Dendritic cell treated with granulocyte-macrophage colony-stimulating factor and Interleukin-4, amounts not matched to agents 40 ng/mL and 50 ng/mL, for 4 days (primary cell): ENCODE results near the gene DMD.

Source experiments
- H3K27ac Mint-ChIP-seq: one replicate; pipeline ENCODE4 v1.8.0; 2022; ENCODE audit warnings: mild to moderate bottlenecking, mixed read lengths
- H3K27me3 Mint-ChIP-seq: one replicate; pipeline ENCODE4 v1.8.0; 2022; ENCODE audit warnings: mild to moderate bottlenecking, mixed read lengths
- H3K36me3 Mint-ChIP-seq: one replicate; pipeline ENCODE4 v1.8.0; 2022; ENCODE audit warnings: low read depth, mixed read lengths
- H3K4me1 Mint-ChIP-seq: one replicate; pipeline ENCODE4 v1.8.0; 2022; ENCODE audit warnings: low read depth, mixed read lengths
- H3K4me3 Mint-ChIP-seq: one replicate; pipeline ENCODE4 v1.8.0; 2022; ENCODE audit warnings: mild to moderate bottlenecking, moderate library complexity, mixed read lengths
- H3K9me3 Mint-ChIP-seq: one replicate; pipeline ENCODE4 v1.8.0; 2022; ENCODE audit warnings: mixed read lengths
- intact Hi-C: fragments of 100-400 bp; cut with micrococcal nuclease; formaldehyde crosslinking; loops from one replicate; pipeline ENCODE4 v1.15.0; 2022

Gene DMD

DNA sequence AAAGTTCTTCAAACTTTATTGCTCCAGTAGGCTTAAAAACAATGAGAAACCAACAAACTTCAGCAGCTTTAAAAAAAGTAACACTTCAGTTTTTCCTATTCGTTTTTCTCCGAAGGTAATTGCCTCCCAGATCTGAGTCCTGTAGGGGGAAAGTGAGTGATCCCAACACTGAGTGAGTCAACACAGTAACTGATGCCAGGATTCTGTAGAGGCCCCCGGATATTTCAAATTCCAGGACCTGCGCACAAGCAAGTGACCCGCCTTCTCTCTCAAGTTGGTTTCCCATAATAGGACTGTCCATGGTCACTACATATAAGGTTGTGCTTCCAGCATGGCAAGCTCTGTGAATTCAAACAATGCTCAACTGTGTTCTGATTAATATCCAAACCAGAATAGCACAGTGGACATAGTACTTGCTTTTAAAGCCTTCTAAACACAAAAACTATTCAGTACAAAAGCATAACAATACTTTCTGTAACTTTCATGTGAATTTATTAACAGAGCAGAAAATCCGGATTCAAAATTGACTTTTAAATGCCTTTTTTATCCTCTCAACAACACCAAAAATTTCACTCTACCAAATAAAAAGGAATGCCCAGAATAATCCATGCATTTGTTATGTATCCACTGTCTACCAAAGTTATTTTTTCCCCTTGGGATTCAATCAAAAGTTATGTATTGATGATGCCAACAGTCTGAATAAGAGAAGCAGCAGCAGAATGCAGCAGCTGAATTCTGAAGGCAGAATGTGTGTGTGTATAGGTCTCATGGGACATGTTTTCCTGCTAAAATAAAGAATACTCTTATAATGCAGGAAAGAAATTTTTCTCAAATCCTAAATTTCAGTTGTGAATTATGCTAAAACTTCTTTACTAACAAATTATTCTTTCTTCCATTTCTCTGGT lies at the start of gene DMD:
TSS of gene DMD (minus strand) at position 194 of the 905 bp plus-strand sequence. CDS start 237 bp downstream, outside the sequence.
- H3K9me3 Mint-ChIP-seq, result no peaks in the 10 kb centered on the region
- no peaks in the 10 kb centered on the region for H3K36me3 Mint-ChIP-seq
- no peak within 1 kb of the TSS for H3K27ac Mint-ChIP-seq
- H3K4me1 Mint-ChIP-seq, result no peaks in the 10 kb centered on the region
- no peaks in the 10 kb centered on the region for H3K27me3 Mint-ChIP-seq
- intact Hi-C loops, result no loop called here
- H3K4me3 Mint-ChIP-seq, result no peak within 1 kb of the TSS

DNA sequence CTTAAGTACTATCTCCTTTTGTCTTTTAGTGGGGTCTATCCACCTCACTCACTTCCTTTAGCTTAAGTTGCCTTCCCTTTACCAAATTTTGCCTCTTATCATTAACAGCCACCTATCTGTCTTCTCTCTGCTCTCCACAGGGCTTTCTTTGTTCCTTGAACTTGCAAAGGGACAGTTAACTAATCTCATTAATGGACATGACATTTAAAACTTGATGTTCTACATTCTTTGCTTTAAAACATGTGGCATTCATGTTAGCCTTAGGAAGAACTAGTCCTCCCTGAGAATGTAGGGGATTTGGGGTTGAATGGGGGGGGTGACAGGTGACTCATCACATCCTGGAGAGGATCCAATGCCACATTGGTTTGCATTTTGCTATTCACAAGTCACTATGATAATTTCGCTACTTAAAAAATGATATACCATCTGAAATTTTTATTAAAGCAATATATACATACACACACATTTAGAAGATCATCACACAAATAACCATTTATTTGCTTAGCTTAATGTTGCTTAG lies 41.0 kb upstream of the DMD start:
- H3K9me3 Mint-ChIP-seq, result no peaks in the 10 kb centered on the region
- H3K27ac Mint-ChIP-seq, result no peak overlapping the region
- no peak overlapping the region for H3K4me3 Mint-ChIP-seq
- intact Hi-C loops, result no loop called here
- H3K4me1 Mint-ChIP-seq, result no peaks in the 10 kb centered on the region
- H3K36me3 Mint-ChIP-seq, result no peaks in the 10 kb centered on the region
- no peaks in the 10 kb centered on the region for H3K27me3 Mint-ChIP-seq

- no peaks in the 10 kb centered on the region for H3K36me3 Mint-ChIP-seq
- no peaks in the 10 kb centered on the region for H3K4me1 Mint-ChIP-seq
- peaks cover 8% of the 10 kb centered on the region for H3K9me3 Mint-ChIP-seq
- no peak overlapping the region for H3K4me3 Mint-ChIP-seq
- H3K27me3 Mint-ChIP-seq, result no peaks in the 10 kb centered on the region
- no peak overlapping the region for H3K27ac Mint-ChIP-seq
- intact Hi-C loops, result no loop called here
Observed at GRCh38 chrX:33218819-33219218, 7.5 kb upstream of the DMD start.

- no peaks in the 10 kb centered on the region for H3K27me3 Mint-ChIP-seq
- H3K4me1 Mint-ChIP-seq, result no peaks in the 10 kb centered on the region
- no peak overlapping the region for H3K27ac Mint-ChIP-seq
- no peak overlapping the region for H3K4me3 Mint-ChIP-seq
- no peaks in the 10 kb centered on the region for H3K36me3 Mint-ChIP-seq
- no peaks in the 10 kb centered on the region for H3K9me3 Mint-ChIP-seq
- intact Hi-C loops, result no loop called here
Observed at GRCh38 chrX:33210156-33210555, 1.2 kb downstream of the DMD start.

DNA sequence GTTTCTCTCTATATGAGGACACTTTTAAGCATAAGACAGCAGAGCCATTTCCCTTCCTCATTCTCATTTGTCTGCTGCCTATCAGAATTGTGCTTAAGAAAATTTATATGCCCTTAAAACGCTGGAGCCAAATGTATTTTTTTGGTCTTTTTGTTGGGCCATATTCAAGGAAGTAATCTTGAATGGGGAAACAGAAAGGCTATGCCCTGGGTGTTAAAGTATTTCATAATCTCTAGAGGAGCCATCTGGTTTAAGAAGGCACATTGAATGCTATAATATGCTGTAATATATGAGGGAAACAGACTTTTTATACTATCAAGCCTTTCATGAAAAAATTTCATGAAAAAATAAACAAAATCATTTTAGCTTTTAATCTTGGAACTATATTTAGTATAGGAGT lies 4.3 kb downstream of the DMD start:
- H3K4me1 Mint-ChIP-seq, result no peaks in the 10 kb centered on the region
- no peaks in the 10 kb centered on the region for H3K36me3 Mint-ChIP-seq
- intact Hi-C loops, result no loop called here
- no peaks in the 10 kb centered on the region for H3K27me3 Mint-ChIP-seq
- H3K9me3 Mint-ChIP-seq, result peaks cover 11% of the 10 kb centered on the region
- H3K4me3 Mint-ChIP-seq, result no peak overlapping the region
- no peak overlapping the region for H3K27ac Mint-ChIP-seq

GRCh38 chrX:33205321-33205720 lies 6.0 kb downstream of the DMD start:
- H3K27me3 Mint-ChIP-seq, result no peaks in the 10 kb centered on the region
- H3K4me1 Mint-ChIP-seq, result no peaks in the 10 kb centered on the region

GRCh38 chrX:33204889-33205288 lies 6.5 kb downstream of the DMD start:
- Mint-ChIP-seq H3K36me3 (no peaks in the 10 kb centered on the region), H3K9me3 (peaks cover 11% of the 10 kb centered on the region), H3K27me3 (no peaks in the 10 kb centered on the region), H3K4me3 (no peak overlapping the region), H3K4me1 (no peaks in the 10 kb centered on the region), H3K27ac (no peak overlapping the region)
- intact Hi-C loops, result no loop called here

More at GRCh38 chrX:33205321-33205720, 6.0 kb downstream of the DMD start:
- H3K27ac Mint-ChIP-seq, result no peak overlapping the region
- peaks cover 11% of the 10 kb centered on the region for H3K9me3 Mint-ChIP-seq
- intact Hi-C loops, result no loop called here
- H3K4me3 Mint-ChIP-seq, result no peak overlapping the region
- no peaks in the 10 kb centered on the region for H3K36me3 Mint-ChIP-seq

DNA sequence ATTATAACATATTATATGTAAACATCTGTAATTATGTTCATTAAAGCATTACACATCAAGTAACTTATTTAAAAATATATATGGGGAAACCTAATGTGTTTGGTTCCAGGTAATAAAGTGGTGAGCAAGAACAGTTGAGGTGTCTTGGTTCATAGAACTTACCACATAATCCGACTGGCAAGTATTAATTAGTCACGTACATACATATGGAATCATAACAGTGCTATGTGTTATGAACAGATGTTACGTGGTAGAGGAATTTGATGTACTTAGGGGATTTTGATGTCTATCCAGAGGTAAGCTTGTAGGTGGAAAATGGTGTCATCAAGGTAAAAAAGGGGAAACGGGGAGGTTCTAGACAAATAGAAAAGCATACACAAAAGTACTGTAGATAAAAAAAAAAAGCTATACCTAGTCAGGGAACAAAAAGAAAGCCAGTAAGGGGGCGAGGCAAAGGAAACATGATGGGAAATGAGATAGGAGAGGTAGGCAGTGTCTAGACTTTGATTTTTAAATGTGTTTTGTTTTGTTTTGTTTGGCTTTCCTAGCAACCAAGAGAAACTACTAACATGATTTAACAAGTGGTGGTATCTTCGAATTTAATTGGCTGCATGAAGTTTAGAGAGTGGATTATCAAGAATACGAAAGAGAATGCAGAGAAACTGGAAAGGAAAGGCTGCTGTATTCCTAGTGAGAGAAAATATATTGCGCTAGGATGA lies 12.6 kb downstream of the DMD start:
- Mint-ChIP-seq H3K27me3 (no peaks in the 10 kb centered on the region), H3K27ac (no peak overlapping the region), H3K9me3 (peaks cover 5% of the 10 kb centered on the region), H3K4me1 (no peaks in the 10 kb centered on the region), H3K36me3 (no peaks in the 10 kb centered on the region), H3K4me3 (no peak overlapping the region)
- intact Hi-C loops, result no loop called here

DNA sequence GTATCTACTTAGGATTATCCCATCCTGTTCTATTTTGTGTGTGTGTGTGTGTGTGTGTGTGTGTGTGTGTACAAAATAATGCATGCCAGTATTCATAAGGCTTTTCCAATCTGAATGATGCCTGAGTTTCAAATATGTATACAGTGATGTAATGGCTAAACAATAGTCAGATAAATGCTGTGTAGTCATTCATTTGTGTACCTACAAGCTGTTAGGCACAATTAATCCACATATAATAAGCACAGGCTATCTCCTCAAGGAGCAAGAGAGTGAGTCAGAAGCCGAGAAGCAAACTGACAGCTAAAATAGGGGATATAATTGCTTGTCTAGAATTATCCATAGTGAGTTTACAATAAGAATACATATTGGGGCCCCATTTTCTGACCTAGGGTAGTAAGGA lies 15.7 kb downstream of the DMD start:
- no peak overlapping the region for H3K27ac Mint-ChIP-seq
- H3K9me3 Mint-ChIP-seq, result no peaks in the 10 kb centered on the region
- H3K27me3 Mint-ChIP-seq, result no peaks in the 10 kb centered on the region
- H3K36me3 Mint-ChIP-seq, result no peaks in the 10 kb centered on the region
- H3K4me1 Mint-ChIP-seq, result no peaks in the 10 kb centered on the region
- intact Hi-C loops, result no loop called here
- H3K4me3 Mint-ChIP-seq, result no peak overlapping the region

GRCh38 chrX:33194876-33195433 lies 16.4 kb downstream of the DMD start:
- no peak overlapping the region for H3K4me3 Mint-ChIP-seq
- no peaks in the 10 kb centered on the region for H3K9me3 Mint-ChIP-seq
- intact Hi-C loops, result no loop called here
- no peaks in the 10 kb centered on the region for H3K36me3 Mint-ChIP-seq
- H3K27me3 Mint-ChIP-seq, result no peaks in the 10 kb centered on the region
- no peaks in the 10 kb centered on the region for H3K4me1 Mint-ChIP-seq
- H3K27ac Mint-ChIP-seq, result no peak overlapping the region

DNA sequence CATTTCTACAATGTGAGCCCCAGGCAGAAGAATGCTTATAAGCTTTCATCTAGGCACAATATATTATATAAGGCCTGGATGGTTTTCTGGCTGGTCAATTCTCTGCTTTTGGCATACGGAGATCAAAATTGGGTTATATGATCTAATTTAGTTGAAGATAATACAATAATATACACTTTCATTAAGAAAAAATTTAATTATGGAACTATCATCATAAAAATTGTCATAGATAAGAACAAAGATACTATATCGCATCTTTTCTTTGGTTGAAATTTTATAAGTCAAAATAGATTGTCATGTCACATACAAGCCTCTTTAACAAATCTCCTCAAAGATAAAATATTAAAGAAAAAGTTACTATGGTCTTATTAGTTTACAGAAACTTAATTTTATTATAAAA lies 17.1 kb downstream of the DMD start:
- intact Hi-C loops, result no loop called here
- Mint-ChIP-seq H3K27me3 (no peaks in the 10 kb centered on the region), H3K27ac (no peak overlapping the region), H3K4me1 (no peaks in the 10 kb centered on the region), H3K36me3 (no peaks in the 10 kb centered on the region), H3K9me3 (no peaks in the 10 kb centered on the region), H3K4me3 (no peak overlapping the region)

DNA sequence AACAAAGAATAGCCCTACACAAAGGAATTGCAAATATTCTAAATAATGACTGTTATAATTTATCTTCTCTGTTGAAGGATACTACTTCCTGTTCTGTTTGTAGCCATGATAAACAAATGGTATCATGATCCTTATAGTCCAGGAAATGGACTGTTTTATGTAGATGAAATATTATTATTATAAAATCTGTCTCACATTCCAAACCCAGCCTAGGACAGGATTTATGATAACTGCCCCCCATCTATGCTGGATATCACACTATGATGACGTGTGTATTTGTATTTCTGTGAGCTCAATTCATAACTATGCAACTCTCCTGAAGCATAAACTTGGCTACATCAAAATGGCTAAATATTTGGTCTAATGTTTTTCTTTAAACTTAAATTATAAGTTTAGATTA lies 21.3 kb downstream of the DMD start:
- no peak overlapping the region for H3K27ac Mint-ChIP-seq
- no peaks in the 10 kb centered on the region for H3K4me1 Mint-ChIP-seq
- H3K27me3 Mint-ChIP-seq, result no peaks in the 10 kb centered on the region
- no peaks in the 10 kb centered on the region for H3K9me3 Mint-ChIP-seq
- intact Hi-C loops, result no loop called here
- H3K4me3 Mint-ChIP-seq, result no peak overlapping the region
- no peaks in the 10 kb centered on the region for H3K36me3 Mint-ChIP-seq

GRCh38 chrX:33188881-33189280 lies 22.5 kb downstream of the DMD start:
- H3K27ac Mint-ChIP-seq, result no peak overlapping the region
- no peaks in the 10 kb centered on the region for H3K9me3 Mint-ChIP-seq
- intact Hi-C loops, result no loop called here
- H3K27me3 Mint-ChIP-seq, result no peaks in the 10 kb centered on the region
- no peaks in the 10 kb centered on the region for H3K4me1 Mint-ChIP-seq
- H3K4me3 Mint-ChIP-seq, result no peak overlapping the region
- H3K36me3 Mint-ChIP-seq, result no peaks in the 10 kb centered on the region

- no peak overlapping the region for H3K27ac Mint-ChIP-seq
- no peaks in the 10 kb centered on the region for H3K27me3 Mint-ChIP-seq
- no peaks in the 10 kb centered on the region for H3K36me3 Mint-ChIP-seq
- H3K4me1 Mint-ChIP-seq, result no peaks in the 10 kb centered on the region
- intact Hi-C loops, result no loop called here
- no peak overlapping the region for H3K4me3 Mint-ChIP-seq
- H3K9me3 Mint-ChIP-seq, result no peaks in the 10 kb centered on the region
Observed at GRCh38 chrX:33188286-33188685, 23.1 kb downstream of the DMD start.
